HG02885 (cell line): ENCODE results near the gene YPEL2.
"Not testable (repeated sequence)": the region's sequence is repeated elsewhere in the genome, so short reads cannot be mapped to it uniquely, and the experiment has no call there.

Experiments
- ATAC-seq: cut with Tn5 transposase; IDR thresholded peaks from one replicate; pipeline ENCODE4 v1.9.1; 2021; ENCODE audit warnings: mild to moderate bottlenecking; ENCODE audit not compliant: unreplicated experiment, poor library complexity

YPEL2 gene

DNA sequence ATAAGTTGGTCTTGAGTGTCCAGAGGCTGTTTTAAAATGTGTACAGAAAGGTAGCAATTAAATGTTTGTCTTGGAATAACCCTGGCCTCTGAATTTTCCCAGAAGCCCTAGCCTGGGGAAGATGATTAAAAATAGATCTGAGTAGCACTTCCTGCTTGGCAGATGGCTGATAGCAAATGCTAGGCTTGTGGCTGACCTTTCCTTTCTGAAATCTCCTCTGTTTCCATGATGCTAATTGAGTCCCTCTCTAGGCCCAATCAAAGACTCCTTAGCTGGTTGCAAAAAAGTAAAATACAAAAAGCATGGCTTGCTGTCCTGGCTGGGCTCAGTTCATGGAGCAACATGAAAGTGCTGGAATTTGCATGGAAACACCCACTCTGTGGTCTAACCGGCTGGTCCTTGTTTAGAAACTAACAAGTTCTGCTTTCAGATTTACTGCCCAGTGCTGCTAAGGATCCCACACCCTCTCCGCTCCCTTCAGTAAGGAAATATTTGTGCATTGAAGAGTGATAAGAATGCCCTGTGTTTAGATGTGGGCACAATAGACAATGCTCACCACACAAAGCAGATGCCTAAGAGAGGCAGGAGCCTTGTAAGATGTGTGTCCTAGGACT is 40.8 kb downstream of the YPEL2 start:
- ATAC-seq = peak; percentile 58

- ATAC-seq = no peak
Measured at GRCh38 chr17:59373882-59374495, 42.5 kb downstream of the YPEL2 start.

- no peak for ATAC-seq
Measured at GRCh38 chr17:59374612-59375011, 43.2 kb downstream of the YPEL2 start.

- ATAC-seq = peak; percentile 60
Measured at GRCh38 chr17:59375857-59376256, 44.4 kb downstream of the YPEL2 start.

- no peak for ATAC-seq
Measured at GRCh38 chr17:59376506-59376905, 45.1 kb downstream of the YPEL2 start.

DNA sequence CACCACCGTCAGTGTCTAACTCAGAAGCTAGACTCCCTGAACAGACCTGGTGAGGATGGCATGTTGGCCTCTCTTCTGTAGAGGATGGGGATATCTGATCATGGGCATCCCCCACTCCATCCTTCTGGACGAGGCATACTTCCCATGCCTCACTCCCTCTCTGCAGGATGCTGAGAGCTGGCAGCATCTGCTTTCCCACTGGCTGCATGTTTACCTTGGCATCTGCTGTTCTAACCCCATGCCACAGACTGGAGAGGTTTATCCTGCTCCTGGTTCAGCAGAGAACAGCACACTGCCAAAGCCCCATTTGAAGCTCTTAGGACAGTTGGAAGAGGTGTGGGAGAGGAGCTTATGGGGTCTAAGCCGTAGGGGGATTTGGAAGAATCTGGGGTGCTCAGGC is 46.0 kb downstream of the YPEL2 start:
- no peak for ATAC-seq

GRCh38 chr17:59378675-59379074 is 47.2 kb downstream of the YPEL2 start:
- no peak for ATAC-seq

- ATAC-seq = no peak
Measured at GRCh38 chr17:59380474-59380873, 49.0 kb downstream of the YPEL2 start.

GRCh38 chr17:59381716-59382570 is 50.5 kb downstream of the YPEL2 start:
- no peak for ATAC-seq

GRCh38 chr17:59383893-59384292 is 52.4 kb downstream of the YPEL2 start:
- no peak for ATAC-seq

- no peak for ATAC-seq
Measured at GRCh38 chr17:59387351-59388068, 56.1 kb downstream of the YPEL2 start.

- no peak for ATAC-seq
Measured at GRCh38 chr17:59388069-59388556, 56.7 kb downstream of the YPEL2 start.

- ATAC-seq = no peak
Measured at GRCh38 chr17:59389066-59389465, 57.6 kb downstream of the YPEL2 start.

- no peak for ATAC-seq
Measured at GRCh38 chr17:59391021-59391420, 59.6 kb downstream of the YPEL2 start.

- ATAC-seq = no peak
Measured at GRCh38 chr17:59392973-59393679, 61.7 kb downstream of the YPEL2 start.

GRCh38 chr17:59393742-59394410 is 62.4 kb downstream of the YPEL2 start:
- ATAC-seq = not testable (repeated sequence)

GRCh38 chr17:59396134-59396826 is 64.8 kb downstream of the YPEL2 start:
- no peak for ATAC-seq

GRCh38 chr17:59397316-59398073 is 66.0 kb downstream of the YPEL2 start:
- ATAC-seq = no peak
